ENCODE results near the gene CA6.
"Not testable (repeated sequence)": the region's sequence is repeated elsewhere in the genome, so short reads cannot be mapped to it uniquely, and the experiment has no call there.

The CA6 gene

GRCh38 chr1:8992936-8993687 is 47.4 kb downstream of the CA6 start:
- H3K27me3 ChIP-seq (ENCODE audit: insufficient read depth, insufficient read length): no peaks in the 10 kb centered on the region
- H3K9ac ChIP-seq (ENCODE audit: insufficient read length, low read depth): no peak overlapping the region
- no peak overlapping the region for H3K4me3 ChIP-seq (ENCODE audit: insufficient read length, low read depth)
- DNase-seq (ENCODE audit: low read depth, low spot score): no peak
- no peaks in the 10 kb centered on the region for H3K36me3 ChIP-seq (ENCODE audit: insufficient read depth, insufficient read length, low read length)
- no peaks in the 10 kb centered on the region; the same call in 1 of the 2 replicates for H3K9me3 ChIP-seq (ENCODE audit: insufficient read depth, low read length)
- TF ChIP-seq SUZ12 (IDR thresholded peaks at IDR 0.05; ENCODE audit: extremely low read depth, insufficient read depth, insufficient read length) (no peak), ZNF274 (IDR thresholded peaks at IDR 0.05; ENCODE audit: low read depth, low read length) (no peak), YY1 (IDR thresholded peaks at IDR 0.05; ENCODE audit: insufficient read depth, insufficient read length) (no peak)
- peaks cover 2% of the 10 kb centered on the region for H3K4me1 ChIP-seq (ENCODE audit: insufficient read depth, insufficient read length)

- not testable (repeated sequence) for H3K27me3 ChIP-seq (ENCODE audit: insufficient read depth, insufficient read length); H3K9ac ChIP-seq (ENCODE audit: insufficient read length, low read depth); H3K9me3 ChIP-seq (ENCODE audit: insufficient read depth, low read length); H3K4me3 ChIP-seq (ENCODE audit: insufficient read length, low read depth); DNase-seq (ENCODE audit: low read depth, low spot score); H3K4me1 ChIP-seq (ENCODE audit: insufficient read depth, insufficient read length); H3K36me3 ChIP-seq (ENCODE audit: insufficient read depth, insufficient read length, low read length)
These were observed 48.5 kb downstream of the CA6 start for GRCh38 chr1:8993962-8994675.

GRCh38 chr1:9001534-9002214 is 56.0 kb downstream of the CA6 start:
- H3K9ac ChIP-seq (ENCODE audit: insufficient read length, low read depth); H3K27me3 ChIP-seq (ENCODE audit: insufficient read depth, insufficient read length); H3K36me3 ChIP-seq (ENCODE audit: insufficient read depth, insufficient read length, low read length); H3K4me3 ChIP-seq (ENCODE audit: insufficient read length, low read depth); DNase-seq (ENCODE audit: low read depth, low spot score); H3K9me3 ChIP-seq (ENCODE audit: insufficient read depth, low read length); H3K4me1 ChIP-seq (ENCODE audit: insufficient read depth, insufficient read length): not testable (repeated sequence)

- H3K4me3 ChIP-seq (ENCODE audit: insufficient read length, low read depth); H3K9ac ChIP-seq (ENCODE audit: insufficient read length, low read depth); H3K4me1 ChIP-seq (ENCODE audit: insufficient read depth, insufficient read length); H3K9me3 ChIP-seq (ENCODE audit: insufficient read depth, low read length); H3K27me3 ChIP-seq (ENCODE audit: insufficient read depth, insufficient read length); H3K36me3 ChIP-seq (ENCODE audit: insufficient read depth, insufficient read length, low read length); DNase-seq (ENCODE audit: low read depth, low spot score): not testable (repeated sequence)
These were observed 56.5 kb downstream of the CA6 start for GRCh38 chr1:9002215-9002560.

GRCh38 chr1:9004031-9004699 is 58.5 kb downstream of the CA6 start:
- no peaks in the 10 kb centered on the region for H3K27me3 ChIP-seq (ENCODE audit: insufficient read depth, insufficient read length)
- no peak for TF ChIP-seq ZNF274 (IDR thresholded peaks at IDR 0.05; ENCODE audit: low read depth, low read length)
- no peak for TF ChIP-seq SUZ12 (IDR thresholded peaks at IDR 0.05; ENCODE audit: extremely low read depth, insufficient read depth, insufficient read length)
- TF ChIP-seq YY1 (IDR thresholded peaks at IDR 0.05; ENCODE audit: insufficient read depth, insufficient read length): no peak

GRCh38 chr1:9004700-9005394 is 59.2 kb downstream of the CA6 start:
- H3K36me3 ChIP-seq (ENCODE audit: insufficient read depth, insufficient read length, low read length): no peaks in the 10 kb centered on the region
- H3K9me3 ChIP-seq (ENCODE audit: insufficient read depth, low read length): no peaks in the 10 kb centered on the region
- H3K4me1 ChIP-seq (ENCODE audit: insufficient read depth, insufficient read length): peaks cover 7% of the 10 kb centered on the region
- H3K27me3 ChIP-seq (ENCODE audit: insufficient read depth, insufficient read length): no peaks in the 10 kb centered on the region
- H3K9ac ChIP-seq (ENCODE audit: insufficient read length, low read depth): peak overlapping the region; percentile 47
- H3K4me3 ChIP-seq (ENCODE audit: insufficient read length, low read depth): no peak overlapping the region
- TF ChIP-seq SUZ12 (IDR thresholded peaks at IDR 0.05; ENCODE audit: extremely low read depth, insufficient read depth, insufficient read length) (no peak), ZNF274 (IDR thresholded peaks at IDR 0.05; ENCODE audit: low read depth, low read length) (no peak), YY1 (IDR thresholded peaks at IDR 0.05; ENCODE audit: insufficient read depth, insufficient read length) (no peak)
- DNase-seq (ENCODE audit: low read depth, low spot score): peak; percentile 73

More at GRCh38 chr1:9004031-9004699, 58.5 kb downstream of the CA6 start:
- H3K4me3 ChIP-seq (ENCODE audit: insufficient read length, low read depth): no peak overlapping the region
- no peak for DNase-seq (ENCODE audit: low read depth, low spot score)
- no peaks in the 10 kb centered on the region for H3K36me3 ChIP-seq (ENCODE audit: insufficient read depth, insufficient read length, low read length)
- peaks cover 7% of the 10 kb centered on the region for H3K4me1 ChIP-seq (ENCODE audit: insufficient read depth, insufficient read length)
- H3K9ac ChIP-seq (ENCODE audit: insufficient read length, low read depth): no peak overlapping the region
- no peaks in the 10 kb centered on the region for H3K9me3 ChIP-seq (ENCODE audit: insufficient read depth, low read length)

- Histone ChIP-seq H3K27me3 (ENCODE audit: insufficient read depth, insufficient read length) (no peaks in the 10 kb centered on the region), H3K36me3 (ENCODE audit: insufficient read depth, insufficient read length, low read length) (no peaks in the 10 kb centered on the region), H3K9ac (ENCODE audit: insufficient read length, low read depth) (no peak overlapping the region), H3K4me1 (ENCODE audit: insufficient read depth, insufficient read length) (peaks cover 7% of the 10 kb centered on the region), H3K4me3 (ENCODE audit: insufficient read length, low read depth) (no peak overlapping the region), H3K9me3 (ENCODE audit: insufficient read depth, low read length) (no peaks in the 10 kb centered on the region)
- DNase-seq (ENCODE audit: low read depth, low spot score): no peak
- TF ChIP-seq ZNF274 (IDR thresholded peaks at IDR 0.05; ENCODE audit: low read depth, low read length): no peak
- no peak for TF ChIP-seq SUZ12 (IDR thresholded peaks at IDR 0.05; ENCODE audit: extremely low read depth, insufficient read depth, insufficient read length)
- TF ChIP-seq YY1 (IDR thresholded peaks at IDR 0.05; ENCODE audit: insufficient read depth, insufficient read length): no peak
These were observed 59.7 kb downstream of the CA6 start for GRCh38 chr1:9005395-9005708.
